Measurements from ENCODE around the gene DCTN4.
A peak's percentile ranks its signal among the peaks of the same experiment; 100 is the strongest.

DCTN4 gene

DNA sequence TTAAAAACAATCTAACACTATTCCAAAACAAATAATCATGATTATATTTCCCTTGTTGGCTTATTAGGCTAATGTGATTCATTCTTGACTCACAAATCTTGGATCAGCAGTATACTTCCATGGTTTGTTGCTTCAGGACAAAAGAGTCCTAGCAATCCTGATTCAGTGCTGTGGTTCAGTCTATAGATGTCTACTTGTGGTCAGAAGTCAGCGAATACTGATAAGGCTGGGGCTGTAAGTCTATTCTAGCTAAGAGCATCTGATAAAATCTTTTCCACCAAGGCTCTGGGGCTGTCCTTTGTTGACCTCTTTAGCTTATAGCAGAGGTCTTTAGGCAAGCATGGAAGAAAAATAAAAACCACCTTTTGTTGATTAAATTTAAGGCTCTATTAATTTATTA is 15.3 kb upstream of the DCTN4 start:
- TF ChIP-seq, protein P1, sequence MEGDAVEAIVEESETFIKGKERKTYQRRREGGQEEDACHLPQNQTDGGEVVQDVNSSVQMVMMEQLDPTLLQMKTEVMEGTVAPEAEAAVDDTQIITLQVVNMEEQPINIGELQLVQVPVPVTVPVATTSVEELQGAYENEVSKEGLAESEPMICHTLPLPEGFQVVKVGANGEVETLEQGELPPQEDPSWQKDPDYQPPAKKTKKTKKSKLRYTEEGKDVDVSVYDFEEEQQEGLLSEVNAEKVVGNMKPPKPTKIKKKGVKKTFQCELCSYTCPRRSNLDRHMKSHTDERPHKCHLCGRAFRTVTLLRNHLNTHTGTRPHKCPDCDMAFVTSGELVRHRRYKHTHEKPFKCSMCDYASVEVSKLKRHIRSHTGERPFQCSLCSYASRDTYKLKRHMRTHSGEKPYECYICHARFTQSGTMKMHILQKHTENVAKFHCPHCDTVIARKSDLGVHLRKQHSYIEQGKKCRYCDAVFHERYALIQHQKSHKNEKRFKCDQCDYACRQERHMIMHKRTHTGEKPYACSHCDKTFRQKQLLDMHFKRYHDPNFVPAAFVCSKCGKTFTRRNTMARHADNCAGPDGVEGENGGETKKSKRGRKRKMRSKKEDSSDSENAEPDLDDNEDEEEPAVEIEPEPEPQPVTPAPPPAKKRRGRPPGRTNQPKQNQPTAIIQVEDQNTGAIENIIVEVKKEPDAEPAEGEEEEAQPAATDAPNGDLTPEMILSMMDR (IDR thresholded peaks at IDR 0.05; ENCODE audit: poor library complexity, severe bottlenecking): no peak
- ATAC-seq (ENCODE audit: low read depth): peak; percentile 86

DNA sequence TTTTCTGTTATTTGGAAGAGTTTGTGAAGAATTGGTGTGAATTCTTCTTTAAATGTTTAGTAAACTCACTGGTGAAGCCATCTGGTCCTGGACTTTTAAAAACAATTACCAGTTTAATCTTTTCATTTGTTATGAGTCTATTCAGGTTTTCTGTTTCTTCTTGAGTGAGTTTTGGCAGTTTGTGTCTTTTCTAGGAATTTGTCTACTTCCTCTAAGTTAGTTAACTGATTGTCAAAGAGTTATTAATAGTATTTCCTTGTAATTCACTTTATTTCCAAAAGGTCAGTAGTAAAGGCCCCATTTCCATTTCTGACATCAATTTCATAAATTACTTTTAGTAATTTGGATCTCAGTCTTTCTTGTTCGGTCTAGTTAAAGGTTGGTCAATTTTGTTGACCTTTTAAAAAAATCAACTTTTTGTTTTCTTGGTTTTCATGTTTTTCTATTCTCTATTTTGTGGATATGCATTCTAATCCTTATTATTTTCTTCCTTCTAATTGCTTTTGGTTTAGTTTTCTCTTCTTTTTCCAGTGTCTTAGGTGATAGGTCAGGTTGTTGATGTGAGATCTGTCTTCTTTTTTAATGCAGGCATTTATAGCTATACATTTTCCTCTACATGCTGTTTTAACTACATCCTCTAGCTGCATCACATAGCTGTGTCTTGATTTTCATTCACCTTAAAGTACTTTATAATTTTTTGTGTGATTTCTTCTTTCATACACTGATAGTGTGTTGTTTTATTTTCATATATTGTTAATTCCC is 12.4 kb upstream of the DCTN4 start:
- ATAC-seq (ENCODE audit: low read depth): no peak
- no peaks in the 10 kb centered on the region for H3K27me3 ChIP-seq (ENCODE audit: insufficient read depth, poor library complexity, severe bottlenecking)
- H3K36me3 ChIP-seq (ENCODE audit: low read depth): no peaks in the 10 kb centered on the region
- no peak for DNase-seq (ENCODE audit: low spot score)
- TF ChIP-seq, protein P1 (IDR thresholded peaks at IDR 0.05; ENCODE audit: poor library complexity, severe bottlenecking): no peak
- no peaks in the 10 kb centered on the region for H3K9me3 ChIP-seq (ENCODE audit: severe bottlenecking)
- peaks cover 12% of the 10 kb centered on the region for H3K4me1 ChIP-seq (ENCODE audit: insufficient read depth, poor library complexity, severe bottlenecking)
- no peak overlapping the region for H3K4me3 ChIP-seq (ENCODE audit: severe bottlenecking)
- no peak overlapping the region for H3K27ac ChIP-seq (ENCODE audit: poor library complexity, severe bottlenecking)

More for the DNA sequence above, 15.3 kb upstream of the DCTN4 start:
- Histone ChIP-seq H3K27ac (ENCODE audit: poor library complexity, severe bottlenecking) (peak overlapping the region; percentile 28), H3K4me3 (ENCODE audit: severe bottlenecking) (no peak overlapping the region), H3K9me3 (ENCODE audit: severe bottlenecking) (no peaks in the 10 kb centered on the region), H3K36me3 (ENCODE audit: low read depth) (no peaks in the 10 kb centered on the region), H3K27me3 (ENCODE audit: insufficient read depth, poor library complexity, severe bottlenecking) (no peaks in the 10 kb centered on the region), H3K4me1 (ENCODE audit: insufficient read depth, poor library complexity, severe bottlenecking) (peaks cover 19% of the 10 kb centered on the region)
- no peak for DNase-seq (ENCODE audit: low spot score)

DNA sequence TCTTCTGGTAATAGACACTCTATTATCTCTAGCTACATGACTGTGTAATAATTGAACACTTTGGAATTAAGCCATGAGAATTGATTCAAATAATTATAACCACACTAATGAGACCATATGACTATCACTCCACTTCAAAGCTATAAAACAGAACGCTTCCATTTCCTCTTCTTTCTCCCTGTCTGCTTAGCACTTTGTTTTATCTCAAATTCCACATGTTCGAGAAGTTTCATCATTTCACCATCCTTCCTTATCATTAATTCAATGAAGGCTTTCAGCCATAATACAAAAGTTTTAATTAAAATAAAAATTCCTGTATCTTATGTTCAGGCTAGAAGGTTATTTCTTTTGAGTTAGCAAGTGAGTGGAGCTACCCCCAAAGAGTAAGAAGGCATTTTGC is 7.4 kb upstream of the DCTN4 start:
- TF ChIP-seq, protein P1 (IDR thresholded peaks at IDR 0.05; ENCODE audit: poor library complexity, severe bottlenecking): no peak
- ATAC-seq (ENCODE audit: low read depth) (no peak), DNase-seq (ENCODE audit: low spot score) (no peak)
- Histone ChIP-seq H3K4me1 (ENCODE audit: insufficient read depth, poor library complexity, severe bottlenecking) (peaks cover 11% of the 10 kb centered on the region), H3K4me3 (ENCODE audit: severe bottlenecking) (no peak overlapping the region), H3K36me3 (ENCODE audit: low read depth) (no peaks in the 10 kb centered on the region), H3K27me3 (ENCODE audit: insufficient read depth, poor library complexity, severe bottlenecking) (no peaks in the 10 kb centered on the region), H3K27ac (ENCODE audit: poor library complexity, severe bottlenecking) (no peak overlapping the region), H3K9me3 (ENCODE audit: severe bottlenecking) (no peaks in the 10 kb centered on the region)

DNA sequence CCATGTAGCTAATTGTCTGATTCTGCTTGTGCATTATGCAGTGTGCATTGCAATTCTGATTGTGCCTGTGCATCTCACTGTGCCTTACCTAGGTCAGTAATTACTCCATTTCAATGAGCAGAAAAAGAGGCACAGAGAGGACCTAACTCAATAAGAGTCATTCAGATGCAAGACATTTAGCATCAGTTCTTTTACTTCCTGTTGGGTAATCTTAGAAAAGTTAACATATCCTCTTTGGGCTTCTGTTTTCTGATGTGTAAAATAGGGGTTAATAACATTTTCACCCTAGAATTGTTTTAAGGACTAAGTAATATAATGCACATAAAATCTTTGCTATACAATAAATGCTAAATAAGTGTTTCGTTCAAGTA is 7.0 kb upstream of the DCTN4 start:
- Histone ChIP-seq H3K9me3 (ENCODE audit: severe bottlenecking) (no peaks in the 10 kb centered on the region), H3K27ac (ENCODE audit: poor library complexity, severe bottlenecking) (no peak overlapping the region), H3K27me3 (ENCODE audit: insufficient read depth, poor library complexity, severe bottlenecking) (no peaks in the 10 kb centered on the region), H3K4me1 (ENCODE audit: insufficient read depth, poor library complexity, severe bottlenecking) (peaks cover 11% of the 10 kb centered on the region), H3K4me3 (ENCODE audit: severe bottlenecking) (no peak overlapping the region), H3K36me3 (ENCODE audit: low read depth) (no peaks in the 10 kb centered on the region)
- ATAC-seq (ENCODE audit: low read depth) (no peak), DNase-seq (ENCODE audit: low spot score) (no peak)
- TF ChIP-seq, protein P1 (IDR thresholded peaks at IDR 0.05; ENCODE audit: poor library complexity, severe bottlenecking): no peak
